Epithelial cell of proximal tubule (primary cell): Measurements from ENCODE around the gene CDR2. TPM values are rescaled to one million over a fixed set of nuclear protein-coding genes. Genes with fewer than 3 reads are reported as not detected.

Source experiments
- DNase-seq: peaks from one replicate; pipeline ENCODE4 v3.0.0-alpha.2; 2011; ENCODE audit warnings: low read depth
- H3K4me3 ChIP-seq: 2 replicates; pipeline ENCODE4 v1.5.1; 2011; ENCODE audit warnings: low read depth, mild to moderate bottlenecking, low read length
- CTCF ChIP-seq: conservative IDR thresholded peaks from 2 replicates; pipeline ENCODE4 v1.5.1; 2012; ENCODE audit warnings: low read depth, mild to moderate bottlenecking, low read length
- total RNA-seq: library from RNA; depleted of rRNA; stranded (reverse); fragments of >200 nt; gene quantifications from 2 replicates; pipeline ENCODE4 v1.2.3, GENCODE V29; 2015

CDR2 gene
- total RNA-seq, 1 donor from 2014 or later = 37.0 TPM

- TF ChIP-seq CTCF = peak; percentile 93
- no peak overlapping the region for H3K4me3 ChIP-seq
- DNase-seq = no peak
Observed at GRCh38 chr16:22321340-22322001, 52.9 kb downstream of the CDR2 start.

- no peak for DNase-seq
- TF ChIP-seq CTCF = no peak
- H3K4me3 ChIP-seq = no peak overlapping the region
Observed at GRCh38 chr16:22320572-22321339, 53.7 kb downstream of the CDR2 start.

- no peak overlapping the region for H3K4me3 ChIP-seq
- TF ChIP-seq CTCF = peak; percentile 79
- no peak for DNase-seq
Observed at GRCh38 chr16:22318690-22319358, 55.6 kb downstream of the CDR2 start.

- TF ChIP-seq CTCF = no peak
- DNase-seq = no peak
- H3K4me3 ChIP-seq = no peak overlapping the region
Observed at GRCh38 chr16:22317625-22318024, 56.8 kb downstream of the CDR2 start.

GRCh38 chr16:22317001-22317530 is 57.4 kb downstream of the CDR2 start:
- no peak overlapping the region for H3K4me3 ChIP-seq
- DNase-seq = no peak
- TF ChIP-seq CTCF = no peak

- TF ChIP-seq CTCF = no peak
- no peak for DNase-seq
- H3K4me3 ChIP-seq = no peak overlapping the region
Observed at GRCh38 chr16:22316411-22316811, 58.0 kb downstream of the CDR2 start.
